UCSD-AML1 (cell line): Measurements from ENCODE around the gene SPEM1.
A peak's percentile ranks its signal among the peaks of the same experiment; 100 is the strongest.

Experiments used
- DNase-seq: peaks from one replicate; lab custom pipeline; 2025; ENCODE audit not compliant: unreplicated experiment; lab: John Stamatoyannopoulos, UW

Gene SPEM1

DNA sequence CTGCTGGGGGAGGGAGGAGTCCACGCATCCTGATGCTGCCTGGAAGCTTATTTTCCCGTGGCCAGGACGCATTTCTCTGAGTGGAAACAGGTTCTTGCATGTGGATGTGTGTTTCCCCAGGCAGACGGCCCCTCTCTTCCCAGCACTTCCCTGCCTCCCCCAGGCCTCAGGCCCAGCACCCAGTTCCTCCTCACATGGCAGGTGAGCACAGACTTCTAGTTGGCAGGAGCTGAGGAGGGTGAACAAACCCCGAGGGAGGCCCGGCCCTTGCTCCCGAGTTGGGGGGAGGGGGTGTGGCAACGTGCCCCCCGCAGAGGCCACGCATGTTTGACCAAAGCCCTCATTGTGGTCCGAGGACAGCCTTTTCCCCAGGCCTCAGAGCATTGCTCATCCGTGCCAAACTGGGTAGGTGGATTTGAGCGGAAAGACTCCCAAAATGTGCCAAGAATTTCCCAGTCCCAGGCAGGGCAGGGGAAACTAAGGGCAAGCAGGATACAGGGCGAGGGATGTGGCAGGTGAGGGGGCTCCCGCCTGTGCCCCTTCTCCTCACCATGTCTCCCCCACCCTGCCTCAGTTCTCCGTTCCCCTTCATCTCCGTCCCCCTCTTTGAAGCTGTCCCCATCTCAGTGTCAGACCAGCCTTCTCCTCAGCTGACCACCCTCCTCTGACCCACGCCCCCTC, 1.5 kb upstream of the SPEM1 start:
- no peak for DNase-seq

GRCh38 chr17:7421186-7421585, 1.1 kb downstream of the SPEM1 start:
- DNase-seq, result no peak

- no peak for DNase-seq
These were observed 3.6 kb downstream of the SPEM1 start for GRCh38 chr17:7423679-7424078.

- no peak for DNase-seq
These were observed 5.2 kb downstream of the SPEM1 start, which contains the start of gene SPEM2 for GRCh38 chr17:7425316-7425715. SPEM2 (plus strand) TSS chr17:7425616; CDS start chr17:7425689, 73 bp downstream.

GRCh38 chr17:7425756-7426155, 5.6 kb downstream of the SPEM1 start:
- no peak for DNase-seq

DNA sequence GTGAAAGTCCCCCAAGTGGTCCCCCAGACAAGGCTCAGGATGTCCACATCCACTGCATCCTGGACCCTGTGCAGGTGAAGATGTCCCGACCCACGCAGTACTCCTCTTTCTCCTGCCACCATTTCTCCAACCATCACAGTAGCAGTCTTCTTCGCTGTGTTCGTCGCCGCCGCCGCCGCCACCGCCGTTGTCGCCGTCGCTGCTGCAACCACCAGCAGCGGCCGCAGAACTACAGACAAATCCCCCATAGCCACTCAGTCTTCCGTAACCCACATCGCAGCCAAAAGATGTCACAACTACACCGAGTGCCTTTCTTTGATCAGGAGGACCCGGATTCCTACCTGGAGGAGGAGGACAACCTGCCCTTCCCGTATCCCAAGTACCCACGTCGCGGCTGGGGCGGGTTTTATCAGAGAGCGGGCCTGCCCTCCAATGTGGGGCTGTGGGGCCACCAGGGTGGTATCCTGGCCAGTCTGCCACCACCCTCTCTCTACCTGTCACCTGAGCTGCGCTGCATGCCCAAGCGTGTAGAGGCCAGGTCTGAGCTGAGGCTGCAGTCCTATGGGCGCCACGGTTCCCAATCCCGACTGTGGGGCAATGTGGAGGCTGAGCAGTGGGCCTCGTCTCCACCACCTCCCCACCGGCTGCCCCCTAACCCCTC, 6.2 kb downstream of the SPEM1 start:
- DNase-seq, result no peak

- DNase-seq, result no peak
These were observed 6.9 kb downstream of the SPEM1 start for GRCh38 chr17:7426896-7427489.

DNA sequence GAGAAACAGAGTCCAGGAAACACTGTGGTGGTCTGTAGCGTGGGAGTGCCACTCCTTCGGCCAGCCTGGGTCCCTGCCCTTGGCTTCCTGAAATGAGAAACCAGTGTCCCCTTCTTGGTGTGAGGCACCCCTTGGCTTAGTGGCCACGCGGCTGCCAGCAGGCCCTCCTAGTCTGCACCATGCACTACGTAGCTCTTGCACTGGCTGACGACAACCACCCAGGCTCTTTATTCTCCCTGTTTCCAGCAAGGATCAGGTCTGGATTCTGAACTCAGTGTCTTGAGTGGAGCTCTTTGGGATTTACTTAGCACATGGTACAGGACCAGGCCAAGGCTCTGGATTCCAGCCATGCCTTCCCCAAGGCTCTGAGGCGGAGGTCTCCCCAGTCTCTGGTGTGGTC, 7.4 kb downstream of the SPEM1 start:
- DNase-seq, result no peak

DNA sequence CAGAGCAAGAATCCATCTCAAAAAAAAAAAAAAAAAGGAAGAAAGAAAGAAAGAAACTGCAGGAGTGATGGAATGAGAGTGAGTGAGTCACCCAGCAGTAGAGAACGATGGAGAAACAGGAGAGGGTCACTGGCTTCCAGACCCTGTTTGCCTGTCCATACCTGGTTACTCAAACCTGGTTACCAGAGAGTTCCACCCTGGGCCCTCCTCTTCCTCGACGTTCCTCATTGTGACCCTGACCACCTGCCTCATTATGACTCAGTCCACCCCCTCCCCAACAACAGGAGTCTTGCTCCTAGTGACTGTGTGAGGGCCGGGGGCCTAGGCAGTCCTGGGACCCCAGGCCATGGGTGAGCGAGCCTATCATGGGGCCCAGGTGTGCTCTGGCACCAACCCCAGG, 8.4 kb downstream of the SPEM1 start, which contains the start of gene SPEM3:
Gene SPEM3 (plus strand): TSS at position 301 of the 400 bp plus-strand sequence. CDS start 46 bp downstream, at position 347.
- no peak for DNase-seq

DNA sequence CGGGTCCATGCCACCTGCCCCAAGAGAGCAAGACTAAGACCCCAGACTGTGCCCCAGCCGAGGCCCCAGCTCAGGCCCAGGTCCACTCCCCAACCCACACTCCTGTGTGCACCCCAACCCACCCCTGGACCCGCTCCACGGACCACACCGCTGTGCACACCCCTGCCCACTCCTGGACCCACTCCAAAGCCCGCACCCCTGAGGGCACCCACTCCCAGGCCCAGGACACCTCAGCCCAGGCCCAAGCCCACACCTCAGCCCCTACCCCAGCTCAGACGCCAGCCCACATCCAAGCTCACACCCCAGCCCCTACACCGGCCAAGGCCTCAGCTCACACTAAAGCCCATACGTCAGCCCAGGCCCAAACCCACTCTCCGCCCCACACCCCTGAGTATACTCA, 9.6 kb downstream of the SPEM1 start:
- no peak for DNase-seq

GRCh38 chr17:7431231-7431630, 11.1 kb downstream of the SPEM1 start:
- DNase-seq, result no peak

- no peak for DNase-seq
These were observed 12.2 kb downstream of the SPEM1 start for GRCh38 chr17:7432296-7432695.

- DNase-seq, result peak; percentile 81
These were observed 15.8 kb downstream of the SPEM1 start for GRCh38 chr17:7435676-7436555.

- peak; percentile 88 for DNase-seq
These were observed 16.6 kb downstream of the SPEM1 start for GRCh38 chr17:7436556-7437368.

DNA sequence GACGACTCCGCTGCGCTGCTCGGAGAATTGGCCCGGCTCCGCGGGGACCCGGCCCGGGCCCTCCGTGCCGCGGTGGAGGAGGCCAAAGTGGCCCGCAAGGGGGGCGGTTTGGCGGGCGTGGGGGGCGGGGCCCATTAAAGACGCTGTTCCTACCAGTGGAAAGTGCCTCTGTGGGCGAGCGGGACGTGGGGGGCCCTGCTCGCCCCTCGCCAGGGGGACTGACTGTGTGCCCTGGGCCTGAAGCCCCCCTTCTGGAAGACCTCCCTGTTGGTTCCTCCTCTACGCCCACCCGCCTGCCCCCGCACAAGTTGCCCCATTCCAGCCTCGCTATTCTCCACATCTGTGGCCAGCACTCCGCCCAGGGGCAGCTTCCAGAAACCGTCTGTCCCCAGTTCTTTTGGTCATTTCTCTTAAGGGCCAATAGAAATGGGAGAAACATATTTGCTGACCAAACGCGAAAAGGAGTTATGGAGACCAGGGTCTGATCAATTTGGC, 17.3 kb downstream of the SPEM1 start:
- DNase-seq, result no peak

GRCh38 chr17:7437950-7438614, 18.0 kb downstream of the SPEM1 start:
- peak; percentile 72 for DNase-seq

- DNase-seq, result no peak
These were observed 18.7 kb downstream of the SPEM1 start for GRCh38 chr17:7438656-7439460.

DNA sequence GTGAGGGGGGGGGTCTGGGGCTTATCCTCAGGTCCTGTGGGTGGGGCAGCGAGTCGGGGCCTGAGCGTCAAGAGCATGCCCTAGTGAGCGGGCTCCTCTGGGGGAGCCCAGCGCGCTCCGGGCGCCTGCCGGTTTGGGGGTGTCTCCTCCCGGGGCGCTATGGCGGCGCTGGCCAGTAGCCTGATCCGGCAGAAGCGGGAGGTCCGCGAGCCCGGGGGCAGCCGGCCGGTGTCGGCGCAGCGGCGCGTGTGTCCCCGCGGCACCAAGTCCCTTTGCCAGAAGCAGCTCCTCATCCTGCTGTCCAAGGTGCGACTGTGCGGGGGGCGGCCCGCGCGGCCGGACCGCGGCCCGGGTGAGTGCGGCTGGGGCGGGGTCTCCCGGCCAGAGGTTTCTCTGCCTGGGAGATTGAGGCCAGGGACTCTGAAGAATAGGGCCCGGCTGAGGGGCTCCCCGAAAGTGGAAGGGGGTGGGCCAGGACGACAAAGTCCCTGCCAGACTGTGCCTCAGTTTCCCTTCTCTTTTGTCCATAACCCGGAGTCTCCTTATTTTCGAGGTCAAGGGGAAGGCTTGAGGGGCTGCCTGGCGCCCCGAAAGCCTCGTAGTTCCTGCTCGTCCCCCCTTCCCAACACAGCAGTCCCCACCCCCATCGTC, 19.5 kb downstream of the SPEM1 start, which contains the start of gene FGF11:
Gene FGF11 (plus strand): TSS at position 51 of the 651 bp plus-strand sequence. CDS start 109 bp downstream, at position 160.
- DNase-seq, result no peak
